GM18868 (cell line): ENCODE data around the gene PHKB.

Experiments used
- ATAC-seq: cut with Tn5 transposase; IDR thresholded peaks from one replicate; pipeline ENCODE4 v1.9.1; 2021; ENCODE audit warnings: mild to moderate bottlenecking, moderate library complexity; ENCODE audit not compliant: unreplicated experiment

Gene PHKB

GRCh38 chr16:47721006-47721637 is 260.0 kb downstream of the PHKB start:
- ATAC-seq = no peak

- ATAC-seq = no peak
Observed at GRCh38 chr16:47722046-47722445, 260.9 kb downstream of the PHKB start.

- no peak for ATAC-seq
Observed at GRCh38 chr16:47724115-47724785, 263.1 kb downstream of the PHKB start.

- no peak for ATAC-seq
Observed at GRCh38 chr16:47725188-47725695, 264.1 kb downstream of the PHKB start.

- no peak for ATAC-seq
Observed at GRCh38 chr16:47726031-47726675, 265.0 kb downstream of the PHKB start.

- ATAC-seq = no peak
Observed at GRCh38 chr16:47727131-47727530, 266.0 kb downstream of the PHKB start.

GRCh38 chr16:47728205-47728604 is 267.1 kb downstream of the PHKB start:
- ATAC-seq = no peak

GRCh38 chr16:47729701-47730100 is 268.6 kb downstream of the PHKB start:
- no peak for ATAC-seq

- no peak for ATAC-seq
Observed at GRCh38 chr16:47731252-47731651, 270.1 kb downstream of the PHKB start.

- ATAC-seq = no peak
Observed at GRCh38 chr16:47732122-47732521, 271.0 kb downstream of the PHKB start.

- no peak for ATAC-seq
Observed at GRCh38 chr16:47732523-47733111, 271.5 kb downstream of the PHKB start.

- no peak for ATAC-seq
Observed at GRCh38 chr16:47734081-47734857, 273.1 kb downstream of the PHKB start.

GRCh38 chr16:47734987-47735594 is 274.0 kb downstream of the PHKB start:
- no peak for ATAC-seq

- no peak for ATAC-seq
Observed at GRCh38 chr16:47750371-47750770, 289.2 kb downstream of the PHKB start.
